Measurements from ENCODE around the gene CELF5.

- TF ChIP-seq CTCF (conservative IDR thresholded peaks at IDR 0.05; ENCODE audit: low read length), result no peak
- TF ChIP-seq EZH2phosphoT487 (IDR thresholded peaks at IDR 0.05; ENCODE audit: borderline replicate concordance, low read depth, low read length), result no peak
Observed at GRCh38 chr19:3342246-3342645, 117.8 kb downstream of the CELF5 start.

Measured in OCI-LY7 (cell line).